GM12878 (cell line): Measurements from ENCODE around the gene SMURF1. TPM values are rescaled to one million over a fixed set of nuclear protein-coding genes. Genes with fewer than 3 reads are reported as not detected.

Experiments
- ATAC-seq: fragments of 200-7000 bp; cut with Tn5 transposase; 3 replicates; pipeline ENCODE4 v1.9.1; 2020; ENCODE audit warnings: mild to moderate bottlenecking, moderate library complexity
- BruUV-seq: library from RNA; stranded (reverse); fragments of 400-500 nt; replicated peaks from 2 replicates; lab custom pipeline; 2021; lab: Mats Ljungman, UMichigan
- CTCF ChIA-PET: fragments of 300-600 bp; sonication (Branson Sonifier 250); formaldehyde crosslinking; extraction: SDS; loops from one replicate; lab custom pipeline; 2021; ENCODE audit warnings: inconsistent platforms; lab: Yijun Ruan, JAX
- POLR2A ChIA-PET: fragments of 350-600 bp; formaldehyde crosslinking; extraction: SDS; loops from one replicate; lab custom pipeline; 2021; ENCODE audit warnings: inconsistent platforms; lab: Charles Lee
- RAD21 ChIA-PET: fragments of 300-600 bp; sonication (Branson Sonifier 250); formaldehyde crosslinking; loops from one replicate; lab custom pipeline; 2023; ENCODE audit warnings: antibody characterized with exemption; ENCODE audit not compliant: unreplicated experiment; lab: Charles Lee
- SMC1A ChIA-PET: fragments of 300-600 bp; sonication (Branson Sonifier 250); formaldehyde crosslinking; loops from one replicate; lab custom pipeline; 2023; ENCODE audit not compliant: unreplicated experiment, uncharacterized antibody; lab: Charles Lee
- DNase-seq: peaks from one replicate; pipeline ENCODE4 v3.0.0-alpha.2; 2011; ENCODE audit warnings: low read depth, low spot score
- FAIRE-seq: peaks from 3 replicates; lab custom pipeline; 2011; peaks lifted over from hg19 to GRCh38; lab: Jason Lieb, UNC
- H2AFZ ChIP-seq: 2 replicates; pipeline ENCODE4 v1.6.0; 2011; ENCODE audit warnings: low read depth, low read length, control low read depth; ENCODE audit not compliant: control insufficient read depth
- H3K27ac ChIP-seq: 2 replicates; pipeline ENCODE4 v1.5.1; 2011; ENCODE audit warnings: control low read depth; ENCODE audit not compliant: control insufficient read depth, insufficient read depth
- H3K27me3 ChIP-seq, 2 experiments: replicated peaks in 1 of 2; 2 replicates each; pipeline versions ENCODE4 v1.6.0 to v1.6.1; 2011; ENCODE audit warnings: low read length in 1 of 2; ENCODE audit not compliant: control insufficient read depth in 2 of 2, insufficient read depth in 2 of 2
- H3K36me3 ChIP-seq, 2 experiments: 2 replicates each; pipeline ENCODE4 v1.5.1; 2011; ENCODE audit warnings: low read length in 1 of 2; ENCODE audit not compliant: control insufficient read depth in 2 of 2, insufficient read depth in 2 of 2
- H3K4me1 ChIP-seq: 2 replicates; pipeline ENCODE4 v1.6.1; 2011; ENCODE audit warnings: mild to moderate bottlenecking, low read length, moderate library complexity, mixed read lengths; ENCODE audit not compliant: control insufficient read depth, insufficient read depth
- H3K4me2 ChIP-seq: 2 replicates; pipeline ENCODE4 v1.6.0; 2011; ENCODE audit warnings: control low read depth; ENCODE audit not compliant: control insufficient read depth, insufficient read depth
- H3K4me3 ChIP-seq: fragments of 200-600 bp; sonication (generic); 2 replicates; pipeline ENCODE4 v1.5.1; 2016
- H3K79me2 ChIP-seq: 2 replicates; pipeline ENCODE4 v1.6.0; 2011; ENCODE audit warnings: low read length; ENCODE audit not compliant: control insufficient read depth, insufficient read depth
- H3K9ac ChIP-seq: 2 replicates; pipeline ENCODE4 v1.8.0; 2011; ENCODE audit warnings: low read length, control low read depth, mixed read lengths; ENCODE audit not compliant: control insufficient read depth, insufficient read depth
- H3K9me3 ChIP-seq: replicated peaks from 3 replicates; pipeline ENCODE4 v1.5.1; 2011; ENCODE audit warnings: mild to moderate bottlenecking, low read length; ENCODE audit not compliant: control insufficient read depth, insufficient read depth
- H4K20me1 ChIP-seq: 2 replicates; pipeline ENCODE4 v1.6.0; 2011; ENCODE audit not compliant: control insufficient read depth, insufficient read depth
- CREB1 ChIP-seq: IDR thresholded peaks from 2 replicates; pipeline ENCODE4 v1.6.1; 2012; ENCODE audit warnings: low read depth, mild to moderate bottlenecking, inconsistent platforms
- FOXK2 ChIP-seq: fragments of 450-650 bp; IDR thresholded peaks from 2 replicates; pipeline ENCODE4 v1.6.1; 2017; ENCODE audit warnings: mild to moderate bottlenecking, moderate library complexity
- MYB ChIP-seq: fragments of 150-350 bp; IDR thresholded peaks from 2 replicates; pipeline ENCODE4 v1.6.1; 2014; ENCODE audit warnings: mild to moderate bottlenecking, low read depth, low read length, borderline replicate concordance
- RAD51 ChIP-seq: fragments of 450-650 bp; IDR thresholded peaks from 2 replicates; pipeline ENCODE4 v1.6.1; 2016; ENCODE audit warnings: moderate library complexity, mild to moderate bottlenecking, inconsistent platforms
- SIN3A ChIP-seq: IDR thresholded peaks from 2 replicates; pipeline ENCODE4 v1.6.1; 2012; ENCODE audit warnings: low read depth, low read length, improper control_type of control experiment
- SREBF2 ChIP-seq: IDR thresholded peaks from 2 replicates; pipeline ENCODE4 v1.6.1; 2012; ENCODE audit warnings: mild to moderate bottlenecking, low read length
- ZNF24 ChIP-seq: fragments of 450-650 bp; IDR thresholded peaks from 2 replicates; pipeline ENCODE4 v1.6.1; 2017; ENCODE audit warnings: antibody characterized with exemption, mild to moderate bottlenecking
- ZNF622 ChIP-seq: fragments of 450-650 bp; IDR thresholded peaks from 2 replicates; pipeline ENCODE4 v1.6.1; 2017; ENCODE audit warnings: mild to moderate bottlenecking, inconsistent platforms
- WGBS: methylation state at CpG from one replicate; pipeline ENCODE4 v1.1.6; 2016; ENCODE audit warnings: low lambda C conversion rate; ENCODE audit not compliant: insufficient replicate concordance, insufficient coverage; ENCODE audit errors: missing lambda C conversion rate; 5-methylcytosine and 5-hydroxymethylcytosine counted together
- in situ Hi-C: fragments of 300-500 bp; cut with MboI; formaldehyde crosslinking; loops from 9 replicates; pipeline ENCODE4 v1.14.3; 2018; ENCODE audit warnings: mixed read lengths
- intact Hi-C: fragments of 100-400 bp; cut with micrococcal nuclease; formaldehyde crosslinking; loops from one replicate; pipeline ENCODE4 v1.14.2; 2022; ENCODE audit not compliant: unreplicated experiment
- polyA plus RNA-seq, 11 experiments: library from polyadenylated mRNA; depleted of rRNA in 4 of 11; unstranded in 6 of 11; stranded (reverse) in 5 of 11; fragments of >200 nt; fragmentation: Nextera tagmentation in 4 of 11; fragmentation: Illumina TruSeq in 1 of 11; extraction: Ambion mirVana in 4 of 11; extraction: Trizol in 1 of 11; gene quantifications; 1 replicate in 1 of 11; 2 replicates in 10 of 11; pipeline versions ENCODE4 v1.2.1 to v1.2.3, GENCODE V29; 2011 to 2016; ENCODE audit warnings: inconsistent platforms in 2 of 11, missing spikeins in 2 of 11, low read depth in 1 of 11
- total RNA-seq, 4 experiments: library from RNA; depleted of rRNA in 3 of 4; stranded (reverse); fragments of >200 nt in 3 of 4; fragmentation: Illumina TruSeq in 1 of 4; extraction: Trizol in 1 of 4; gene quantifications; 2 replicates each; pipeline versions ENCODE4 v1.2.1 to v1.2.3, GENCODE V29; 2013 to 2021
- TF ChIP-seq, protein P1 (sequence below): fragments of 450-650 bp; IDR thresholded peaks from 2 replicates; pipeline ENCODE4 v1.6.1; 2017; ENCODE audit warnings: mild to moderate bottlenecking
- TF ChIP-seq, protein P2 (sequence below): fragments of 450-650 bp; IDR thresholded peaks from 2 replicates; pipeline ENCODE4 v1.6.1; 2018; ENCODE audit warnings: borderline replicate concordance, mild to moderate bottlenecking; ENCODE audit not compliant: partially characterized antibody
- TF ChIP-seq, protein P3 (sequence below): IDR thresholded peaks from 2 replicates; pipeline ENCODE4 v1.6.1; 2012; ENCODE audit warnings: low read depth, low read length, improper control_type of control experiment

The SMURF1 gene
- total and polyA plus RNA-seq, 10 of the 15 experiments (the other 5 are each of a cell fraction or from before 2014, with no cell fraction given) = 0.76 to 14.0 (median 7.9) TPM

DNA sequence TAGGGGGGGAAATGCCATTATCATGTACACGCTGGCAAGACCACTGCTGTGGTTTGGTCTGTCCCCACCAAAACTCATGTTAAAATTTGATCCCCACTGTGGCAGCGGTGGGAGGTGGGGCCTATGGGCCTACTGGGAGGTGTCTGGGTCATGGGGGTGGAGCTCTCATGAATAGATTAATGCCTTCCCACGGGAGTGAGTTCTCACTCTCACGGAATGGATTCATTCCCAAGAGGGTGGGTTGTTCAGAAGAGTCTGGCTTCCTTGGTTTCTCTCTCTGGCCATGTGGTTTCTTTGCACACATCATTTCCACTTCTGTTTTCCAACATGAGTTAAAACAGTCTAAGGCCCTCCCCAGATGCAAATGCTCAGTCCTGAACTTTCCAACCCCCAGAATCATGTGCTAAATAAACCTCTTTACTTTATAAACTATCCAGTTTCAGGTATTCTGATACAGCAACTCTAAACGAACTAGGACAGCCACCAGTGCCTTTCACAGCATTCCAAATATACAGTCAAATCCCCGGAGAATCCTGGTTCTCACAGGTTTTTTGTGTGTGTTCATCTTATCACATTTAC lies 44.3 kb downstream of the SMURF1 start (continued):
- TF ChIP-seq RAD51 (no peak), ZNF24 (no peak), SREBF2 (no peak), ZNF622 (no peak)
- TF ChIP-seq, protein P1, sequence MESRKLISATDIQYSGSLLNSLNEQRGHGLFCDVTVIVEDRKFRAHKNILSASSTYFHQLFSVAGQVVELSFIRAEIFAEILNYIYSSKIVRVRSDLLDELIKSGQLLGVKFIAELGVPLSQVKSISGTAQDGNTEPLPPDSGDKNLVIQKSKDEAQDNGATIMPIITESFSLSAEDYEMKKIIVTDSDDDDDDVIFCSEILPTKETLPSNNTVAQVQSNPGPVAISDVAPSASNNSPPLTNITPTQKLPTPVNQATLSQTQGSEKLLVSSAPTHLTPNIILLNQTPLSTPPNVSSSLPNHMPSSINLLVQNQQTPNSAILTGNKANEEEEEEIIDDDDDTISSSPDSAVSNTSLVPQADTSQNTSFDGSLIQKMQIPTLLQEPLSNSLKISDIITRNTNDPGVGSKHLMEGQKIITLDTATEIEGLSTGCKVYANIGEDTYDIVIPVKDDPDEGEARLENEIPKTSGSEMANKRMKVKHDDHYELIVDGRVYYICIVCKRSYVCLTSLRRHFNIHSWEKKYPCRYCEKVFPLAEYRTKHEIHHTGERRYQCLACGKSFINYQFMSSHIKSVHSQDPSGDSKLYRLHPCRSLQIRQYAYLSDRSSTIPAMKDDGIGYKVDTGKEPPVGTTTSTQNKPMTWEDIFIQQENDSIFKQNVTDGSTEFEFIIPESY = no peak
- TF ChIP-seq, protein P2, sequence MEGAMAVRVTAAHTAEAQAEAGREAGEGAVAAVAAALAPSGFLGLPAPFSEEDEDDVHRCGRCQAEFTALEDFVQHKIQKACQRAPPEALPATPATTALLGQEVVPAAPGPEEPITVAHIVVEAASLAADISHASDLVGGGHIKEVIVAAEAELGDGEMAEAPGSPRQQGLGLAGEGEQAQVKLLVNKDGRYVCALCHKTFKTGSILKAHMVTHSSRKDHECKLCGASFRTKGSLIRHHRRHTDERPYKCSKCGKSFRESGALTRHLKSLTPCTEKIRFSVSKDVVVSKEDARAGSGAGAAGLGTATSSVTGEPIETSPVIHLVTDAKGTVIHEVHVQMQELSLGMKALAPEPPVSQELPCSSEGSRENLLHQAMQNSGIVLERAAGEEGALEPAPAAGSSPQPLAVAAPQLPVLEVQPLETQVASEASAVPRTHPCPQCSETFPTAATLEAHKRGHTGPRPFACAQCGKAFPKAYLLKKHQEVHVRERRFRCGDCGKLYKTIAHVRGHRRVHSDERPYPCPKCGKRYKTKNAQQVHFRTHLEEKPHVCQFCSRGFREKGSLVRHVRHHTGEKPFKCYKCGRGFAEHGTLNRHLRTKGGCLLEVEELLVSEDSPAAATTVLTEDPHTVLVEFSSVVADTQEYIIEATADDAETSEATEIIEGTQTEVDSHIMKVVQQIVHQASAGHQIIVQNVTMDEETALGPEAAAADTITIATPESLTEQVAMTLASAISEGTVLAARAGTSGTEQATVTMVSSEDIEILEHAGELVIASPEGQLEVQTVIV = no peak
- TF ChIP-seq, all 136 proteins: peak for 0

DNA sequence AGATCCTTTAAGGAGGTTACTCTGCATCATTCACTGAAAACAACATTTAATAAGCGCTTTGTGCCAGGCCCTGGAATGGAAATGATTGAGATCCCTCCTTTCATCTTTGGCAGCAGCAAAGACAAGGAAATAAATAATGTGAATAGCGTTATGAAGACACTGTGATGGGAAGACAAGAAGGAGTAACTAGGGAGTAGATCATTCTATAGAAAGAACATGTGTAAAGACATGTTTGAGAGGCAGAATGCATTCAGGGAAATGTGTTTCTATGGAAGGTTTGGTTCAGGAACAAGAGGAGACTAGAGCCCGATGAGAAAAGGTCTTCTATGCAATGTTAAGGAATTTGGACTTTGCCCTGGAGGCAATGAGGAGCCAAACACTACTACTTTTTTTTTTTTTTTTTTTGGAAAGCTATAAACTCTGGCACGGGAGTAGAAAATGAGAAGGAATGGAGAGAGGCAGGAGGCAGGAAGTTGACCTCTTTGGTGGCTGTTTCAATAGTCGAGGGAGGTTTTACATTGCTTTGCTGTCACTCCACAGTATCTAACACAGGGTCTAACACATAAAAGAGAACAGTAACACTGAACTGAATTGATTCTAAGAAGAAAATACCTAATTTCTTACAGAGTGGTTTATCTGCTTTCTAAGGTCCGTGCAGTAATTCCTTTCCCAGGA lies 44.9 kb downstream of the SMURF1 start:
- no peak for ATAC-seq
- H4K20me1 ChIP-seq = no peaks in the 10 kb centered on the region
- intact Hi-C loops = no loop called here
- no TSS peak for BruUV-seq
- SMC1A ChIA-PET = interaction anchor here (0.5 to 1.0 kb wide), 2 partner anchors 12 to 129 kb away, joined by 3 read pairs; no protein-coding TSS in a partner anchor
- TF ChIP-seq SIN3A (no peak), MYB (no peak), CREB1 (no peak), FOXK2 (no peak)
- TF ChIP-seq, protein P3, sequence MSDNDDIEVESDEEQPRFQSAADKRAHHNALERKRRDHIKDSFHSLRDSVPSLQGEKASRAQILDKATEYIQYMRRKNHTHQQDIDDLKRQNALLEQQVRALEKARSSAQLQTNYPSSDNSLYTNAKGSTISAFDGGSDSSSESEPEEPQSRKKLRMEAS = no peak
- H3K9ac ChIP-seq = no peak overlapping the region
- DNase-seq = no peak
- H3K4me3 ChIP-seq = no peak overlapping the region
- CTCF ChIA-PET = interaction anchor here (0.5 kb wide), 1 partner anchor 33 kb away, joined by 3 read pairs; no protein-coding TSS in a partner anchor
- H3K79me2 ChIP-seq = peaks cover 10% of the 10 kb centered on the region
- in situ Hi-C loops = no loop called here
- POLR2A ChIA-PET = no interaction called here
- no peak overlapping the region for H3K4me2 ChIP-seq
- RAD21 ChIA-PET = interaction anchor here (0.6 kb wide), 1 partner anchor 105 kb away, joined by 3 read pairs; no protein-coding TSS in a partner anchor
- H3K27me3 ChIP-seq = no peaks in the 10 kb centered on the region
- WGBS = 99% methylated on average over 5 of the region's 6 CpGs
- peaks cover 12% of the 10 kb centered on the region; the same call in 2 of the 3 replicates for H3K9me3 ChIP-seq
- no peak overlapping the region for H3K27ac ChIP-seq
- no peaks in the 10 kb centered on the region for H3K36me3 ChIP-seq
- no peak for FAIRE-seq
- H2AFZ ChIP-seq = no peak overlapping the region
- peaks cover 4% of the 10 kb centered on the region for H3K4me1 ChIP-seq
